Skeletal muscle satellite cell (primary cell): ENCODE results near the gene WDR7.

Experiments
- H3K27me3 ChIP-seq: 2 replicates; pipeline ENCODE4 v1.7.0; 2013; ENCODE audit warnings: low read length; ENCODE audit not compliant: control insufficient read depth, insufficient read depth
- H3K36me3 ChIP-seq: 2 replicates; pipeline ENCODE4 v1.7.0; 2013; ENCODE audit warnings: mild to moderate bottlenecking, control low read depth, low read length; ENCODE audit not compliant: insufficient read depth
- H3K4me1 ChIP-seq: 2 replicates; pipeline ENCODE4 v1.7.0; 2013; ENCODE audit warnings: low read length; ENCODE audit not compliant: control insufficient read depth, insufficient read depth
- H3K4me2 ChIP-seq: 2 replicates; pipeline ENCODE4 v1.7.0; 2013; ENCODE audit warnings: mild to moderate bottlenecking, low read length
- H3K4me3 ChIP-seq: 2 replicates; pipeline ENCODE4 v1.7.0; 2013; ENCODE audit warnings: low read length
- H3K9ac ChIP-seq: 2 replicates; pipeline ENCODE4 v1.7.0; 2013; ENCODE audit warnings: mild to moderate bottlenecking, low read depth, low read length, moderate library complexity
- H3K9me3 ChIP-seq: replicated peaks from 2 replicates; pipeline ENCODE4 v1.7.0; 2013; ENCODE audit warnings: mild to moderate bottlenecking, control low read depth, low read length

WDR7 gene

DNA sequence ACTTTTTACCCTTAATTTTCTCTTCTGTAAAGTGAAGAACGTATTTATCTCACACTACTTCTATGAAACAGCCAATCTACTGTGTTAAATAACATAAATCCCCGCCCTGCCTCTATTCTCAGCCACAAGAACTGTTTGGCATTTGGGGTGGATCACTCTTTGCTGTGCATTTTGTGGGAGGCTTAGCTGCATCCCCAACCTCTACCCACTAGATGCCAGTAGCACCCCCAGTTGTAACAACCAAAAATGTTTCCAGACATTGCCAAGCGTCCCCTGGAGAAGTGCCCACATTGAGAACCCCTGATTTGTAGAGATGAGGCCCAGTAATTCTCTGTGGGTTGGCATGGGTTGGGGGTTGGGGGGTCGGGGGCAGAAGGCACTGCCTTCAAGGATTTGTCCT lies 401.0 kb downstream of the WDR7 start:
- H3K36me3 ChIP-seq: no peaks in the 10 kb centered on the region
- no peak overlapping the region for H3K4me3 ChIP-seq
- no peak overlapping the region for H3K4me2 ChIP-seq
- no peaks in the 10 kb centered on the region for H3K4me1 ChIP-seq
- peaks cover 3% of the 10 kb centered on the region for H3K27me3 ChIP-seq
- H3K9ac ChIP-seq: no peak overlapping the region
- no peaks in the 10 kb centered on the region for H3K9me3 ChIP-seq

DNA sequence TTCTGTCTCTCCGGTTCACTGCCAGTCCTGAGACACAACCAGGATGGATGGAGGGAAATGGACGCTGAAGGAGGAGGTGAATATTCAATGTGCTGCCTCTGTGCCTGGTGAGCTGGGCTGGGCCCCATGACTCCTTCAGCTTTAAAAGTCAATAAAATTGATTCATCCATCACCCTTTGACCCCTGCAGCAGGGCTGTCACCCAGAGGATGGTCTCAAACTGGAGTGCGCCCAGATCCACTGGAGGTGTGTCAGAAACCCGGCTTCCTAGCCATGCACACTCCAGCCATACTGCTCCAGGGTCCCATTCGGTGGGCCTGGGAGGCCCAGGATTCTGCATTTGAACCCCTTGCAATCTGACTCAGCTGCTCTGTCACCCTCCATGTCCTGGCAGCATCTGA lies 401.6 kb downstream of the WDR7 start:
- H3K4me1 ChIP-seq: no peaks in the 10 kb centered on the region
- H3K9me3 ChIP-seq: no peaks in the 10 kb centered on the region
- H3K4me3 ChIP-seq: no peak overlapping the region
- no peaks in the 10 kb centered on the region for H3K36me3 ChIP-seq
- peaks cover 3% of the 10 kb centered on the region for H3K27me3 ChIP-seq
- H3K9ac ChIP-seq: no peak overlapping the region
- H3K4me2 ChIP-seq: no peak overlapping the region

DNA sequence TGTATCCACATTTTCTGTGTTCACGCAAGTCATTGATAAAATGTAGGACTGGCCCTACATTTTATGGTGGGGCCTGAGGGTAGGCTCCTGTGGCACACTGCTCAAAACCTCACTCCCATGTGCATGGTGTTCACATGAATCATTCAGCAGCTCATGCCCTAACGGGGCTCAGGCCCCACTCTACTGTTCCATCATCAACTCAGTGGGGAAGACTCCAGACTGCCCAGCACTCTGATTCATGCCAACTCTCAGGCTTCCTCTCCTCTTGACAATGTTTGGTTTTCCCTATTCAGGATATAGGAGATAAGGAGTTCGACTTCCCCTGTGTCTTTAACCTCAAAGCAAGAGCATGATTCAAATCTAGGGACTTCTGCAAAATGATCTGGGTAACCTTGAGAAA lies 403.7 kb downstream of the WDR7 start:
- Histone ChIP-seq H3K4me1 (no peaks in the 10 kb centered on the region), H3K27me3 (peaks cover 18% of the 10 kb centered on the region), H3K36me3 (no peaks in the 10 kb centered on the region), H3K4me3 (no peak overlapping the region), H3K9ac (no peak overlapping the region), H3K4me2 (no peak overlapping the region), H3K9me3 (no peaks in the 10 kb centered on the region)

DNA sequence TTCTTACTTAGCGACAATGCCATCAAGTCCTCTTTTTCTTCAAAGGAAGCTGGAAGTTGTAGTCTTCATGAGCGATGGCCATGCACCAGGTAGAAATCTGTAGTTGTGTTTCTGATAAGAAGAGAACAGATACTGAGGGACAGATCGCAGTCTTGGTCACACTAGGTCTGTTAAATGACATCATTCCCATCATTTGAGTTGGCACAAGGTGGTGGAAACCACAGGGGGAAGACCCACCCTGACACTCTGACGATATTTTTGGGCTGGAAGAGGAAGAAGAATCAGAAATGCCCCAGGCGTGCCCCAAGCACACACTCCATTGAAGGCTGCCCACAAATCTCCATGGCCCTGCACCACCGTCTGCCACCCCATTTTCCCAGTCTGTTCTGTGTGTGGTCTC lies 406.7 kb downstream of the WDR7 start:
- Histone ChIP-seq H3K9ac (no peak overlapping the region), H3K4me1 (no peaks in the 10 kb centered on the region), H3K4me3 (no peak overlapping the region), H3K9me3 (no peaks in the 10 kb centered on the region), H3K36me3 (no peaks in the 10 kb centered on the region), H3K4me2 (no peak overlapping the region), H3K27me3 (peaks cover 30% of the 10 kb centered on the region)

DNA sequence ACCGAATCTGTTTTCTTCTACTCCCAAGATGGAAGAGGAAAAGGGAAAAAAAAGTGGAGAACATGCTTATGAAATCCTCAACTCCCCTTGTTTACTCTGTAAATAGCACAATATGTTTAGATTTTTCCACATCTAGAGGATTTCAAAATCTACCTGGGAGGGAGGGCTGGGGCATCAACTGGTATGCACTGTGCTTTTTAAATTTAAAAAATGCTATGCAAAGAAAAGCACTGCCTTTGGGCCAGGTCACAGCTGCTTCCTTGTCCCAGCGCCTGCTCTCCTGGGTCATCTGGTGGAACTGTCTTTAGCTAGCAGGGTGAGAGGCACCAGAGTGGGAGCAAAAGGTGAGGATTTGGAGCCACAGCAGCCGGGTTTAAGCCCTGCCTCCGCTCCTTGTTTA lies 407.6 kb downstream of the WDR7 start:
- H3K9me3 ChIP-seq: no peaks in the 10 kb centered on the region
- no peaks in the 10 kb centered on the region for H3K4me1 ChIP-seq
- H3K9ac ChIP-seq: no peak overlapping the region
- H3K27me3 ChIP-seq: peaks cover 36% of the 10 kb centered on the region
- no peaks in the 10 kb centered on the region for H3K36me3 ChIP-seq
- no peak overlapping the region for H3K4me2 ChIP-seq
- H3K4me3 ChIP-seq: no peak overlapping the region

DNA sequence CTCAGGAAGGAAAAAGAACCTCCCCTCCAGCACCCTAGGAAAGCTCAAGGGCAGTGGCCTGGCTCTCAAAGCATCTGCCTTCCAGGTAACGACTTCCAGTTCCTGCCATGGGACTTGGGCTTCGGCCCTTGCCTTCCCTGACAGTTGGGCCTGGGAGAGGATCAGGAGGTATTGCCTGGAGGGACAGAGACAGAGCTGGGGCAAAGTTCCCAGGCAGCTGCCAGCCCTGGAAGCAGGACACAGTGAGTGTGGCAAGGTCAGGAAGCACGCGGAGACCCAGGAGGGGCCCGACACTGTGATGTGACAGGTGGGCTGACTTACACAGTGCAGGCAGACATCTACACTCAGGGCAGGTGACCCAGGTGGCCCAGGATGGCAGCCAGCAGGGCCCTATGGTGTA lies 408.2 kb downstream of the WDR7 start:
- H3K27me3 ChIP-seq: peaks cover 38% of the 10 kb centered on the region
- no peak overlapping the region for H3K9ac ChIP-seq
- H3K4me2 ChIP-seq: no peak overlapping the region
- no peaks in the 10 kb centered on the region for H3K36me3 ChIP-seq
- H3K9me3 ChIP-seq: no peaks in the 10 kb centered on the region
- no peaks in the 10 kb centered on the region for H3K4me1 ChIP-seq
- H3K4me3 ChIP-seq: no peak overlapping the region

DNA sequence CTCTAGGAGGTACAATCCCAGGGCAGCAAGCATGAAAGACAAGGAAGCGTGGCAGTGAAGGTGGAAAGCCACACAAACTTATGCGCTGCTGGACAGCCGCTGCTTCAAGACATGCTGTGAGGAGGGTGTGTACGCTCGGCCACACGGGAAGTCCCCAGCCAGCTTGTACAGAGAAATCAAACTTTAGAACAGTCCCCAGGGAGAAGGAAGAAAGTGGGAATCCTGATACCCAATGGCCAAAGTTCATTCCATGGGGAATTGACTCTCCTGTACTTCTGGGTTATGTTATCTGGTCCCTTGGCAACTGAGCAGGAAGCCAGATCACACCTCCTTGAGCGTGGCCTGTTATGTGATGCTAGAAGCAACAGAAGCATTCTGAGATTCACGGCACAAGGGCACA lies 409.7 kb downstream of the WDR7 start:
- Histone ChIP-seq H3K4me2 (no peak overlapping the region), H3K27me3 (peaks cover 38% of the 10 kb centered on the region), H3K36me3 (no peaks in the 10 kb centered on the region), H3K9ac (no peak overlapping the region), H3K4me3 (no peak overlapping the region), H3K4me1 (no peaks in the 10 kb centered on the region), H3K9me3 (no peaks in the 10 kb centered on the region)

DNA sequence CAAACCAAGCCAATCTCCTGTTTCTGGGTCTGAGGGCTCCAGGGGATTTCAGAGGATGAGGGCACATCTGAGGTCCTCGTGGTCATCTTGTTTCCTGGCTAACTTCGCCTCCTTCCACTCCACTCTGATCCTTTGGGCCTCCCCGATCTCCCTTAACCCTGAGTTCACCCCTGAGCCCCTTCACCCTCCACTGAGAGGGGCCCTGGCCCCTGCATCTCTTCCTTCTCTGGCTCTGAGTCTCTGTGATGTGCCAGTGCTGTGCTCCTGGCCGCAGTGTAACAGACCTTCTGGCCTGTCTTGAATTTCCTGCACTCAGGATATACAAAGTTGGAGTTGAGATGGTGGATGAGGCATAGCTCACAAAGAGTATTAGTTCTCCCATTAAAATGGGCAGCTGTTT lies 411.0 kb downstream of the WDR7 start:
- H3K9ac ChIP-seq: no peak overlapping the region
- peaks cover 38% of the 10 kb centered on the region for H3K27me3 ChIP-seq
- no peak overlapping the region for H3K4me2 ChIP-seq
- no peak overlapping the region for H3K4me3 ChIP-seq
- H3K36me3 ChIP-seq: no peaks in the 10 kb centered on the region
- no peaks in the 10 kb centered on the region for H3K9me3 ChIP-seq
- no peaks in the 10 kb centered on the region for H3K4me1 ChIP-seq

DNA sequence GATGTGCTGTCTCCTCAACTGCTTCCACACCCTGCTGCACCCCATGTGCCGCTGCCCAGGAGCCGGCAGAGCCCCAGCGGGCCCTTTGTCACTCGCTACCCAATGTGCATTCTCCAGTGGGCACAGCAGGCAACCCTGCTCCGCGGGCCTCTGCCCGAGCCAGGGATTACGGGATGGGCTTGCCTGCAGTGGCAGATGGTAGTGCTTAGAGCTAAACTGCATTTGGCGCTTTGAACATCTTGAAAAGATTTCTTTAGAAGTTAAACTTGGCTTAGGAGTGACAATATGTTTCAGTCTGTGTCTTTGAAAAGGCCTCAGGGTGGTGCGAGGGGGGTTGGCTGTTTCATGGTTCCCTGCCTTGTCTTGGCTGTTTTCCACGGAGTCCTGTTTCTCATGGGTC lies 411.7 kb downstream of the WDR7 start:
- Histone ChIP-seq H3K9me3 (no peaks in the 10 kb centered on the region), H3K27me3 (peaks cover 38% of the 10 kb centered on the region), H3K9ac (no peak overlapping the region), H3K36me3 (no peaks in the 10 kb centered on the region), H3K4me2 (no peak overlapping the region), H3K4me1 (no peaks in the 10 kb centered on the region), H3K4me3 (no peak overlapping the region)

DNA sequence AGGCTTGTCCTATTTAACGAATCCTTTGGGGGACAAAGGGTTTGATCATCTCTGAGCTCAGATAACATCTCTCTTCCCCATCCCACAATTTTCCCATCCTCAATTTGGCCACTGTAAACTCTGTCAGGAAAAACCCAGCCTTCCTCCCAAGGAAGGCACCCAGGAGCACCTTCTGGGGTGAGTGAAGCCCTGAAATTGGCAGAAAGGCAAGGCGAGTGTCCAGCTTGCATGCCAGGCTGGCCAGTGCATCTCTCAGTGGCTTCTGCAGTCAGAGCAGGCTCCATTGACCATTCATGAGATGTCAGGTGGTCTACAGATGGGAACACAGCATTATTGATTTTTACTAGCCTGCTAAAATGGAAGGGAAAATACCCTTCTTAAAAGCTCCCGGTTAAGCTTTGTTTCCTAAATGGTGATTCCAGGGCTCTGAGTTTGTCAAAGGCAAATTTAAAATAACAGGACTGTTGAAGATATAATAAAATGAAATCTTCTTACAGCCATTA lies 412.5 kb downstream of the WDR7 start:
- no peaks in the 10 kb centered on the region for H3K4me1 ChIP-seq
- peaks cover 36% of the 10 kb centered on the region for H3K27me3 ChIP-seq
- H3K4me2 ChIP-seq: no peak overlapping the region
- H3K9me3 ChIP-seq: no peaks in the 10 kb centered on the region
- H3K9ac ChIP-seq: no peak overlapping the region
- H3K36me3 ChIP-seq: no peaks in the 10 kb centered on the region
- H3K4me3 ChIP-seq: no peak overlapping the region

DNA sequence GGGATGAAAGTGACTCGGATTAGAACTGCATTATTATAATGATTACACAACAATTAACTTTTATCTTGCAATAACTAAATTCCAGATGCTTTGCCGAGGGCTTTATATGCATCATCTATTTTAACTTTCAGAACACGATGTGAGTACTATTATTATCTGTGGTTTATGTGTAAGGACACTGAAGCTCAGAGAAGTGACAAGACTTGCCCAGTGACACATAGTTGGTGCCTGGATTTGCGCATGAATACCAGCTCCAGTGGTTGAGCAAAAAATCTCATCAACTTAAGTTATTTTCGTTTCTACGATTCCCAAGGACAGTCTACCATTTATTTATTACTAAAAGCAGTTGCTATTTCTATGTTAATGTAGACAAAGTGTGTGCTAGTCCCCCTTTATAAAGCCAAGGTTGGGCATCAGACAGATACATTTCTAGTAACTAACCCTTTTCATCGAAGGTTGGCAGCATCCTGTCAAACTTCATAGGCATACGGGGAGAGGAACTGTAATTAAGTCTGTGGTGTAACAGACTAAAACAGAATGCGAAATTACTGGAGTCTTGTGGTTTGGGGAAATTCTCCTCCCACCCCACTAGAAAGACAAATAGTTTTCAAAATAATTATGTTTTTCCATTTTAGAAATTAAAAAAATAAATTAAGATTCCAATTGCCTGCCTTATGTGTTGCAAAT lies 422.5 kb downstream of the WDR7 start:
- no peaks in the 10 kb centered on the region for H3K27me3 ChIP-seq
- H3K9me3 ChIP-seq: no peaks in the 10 kb centered on the region
- H3K4me2 ChIP-seq: no peak overlapping the region
- no peaks in the 10 kb centered on the region for H3K4me1 ChIP-seq
- H3K9ac ChIP-seq: no peak overlapping the region
- no peaks in the 10 kb centered on the region for H3K36me3 ChIP-seq
- H3K4me3 ChIP-seq: no peak overlapping the region

DNA sequence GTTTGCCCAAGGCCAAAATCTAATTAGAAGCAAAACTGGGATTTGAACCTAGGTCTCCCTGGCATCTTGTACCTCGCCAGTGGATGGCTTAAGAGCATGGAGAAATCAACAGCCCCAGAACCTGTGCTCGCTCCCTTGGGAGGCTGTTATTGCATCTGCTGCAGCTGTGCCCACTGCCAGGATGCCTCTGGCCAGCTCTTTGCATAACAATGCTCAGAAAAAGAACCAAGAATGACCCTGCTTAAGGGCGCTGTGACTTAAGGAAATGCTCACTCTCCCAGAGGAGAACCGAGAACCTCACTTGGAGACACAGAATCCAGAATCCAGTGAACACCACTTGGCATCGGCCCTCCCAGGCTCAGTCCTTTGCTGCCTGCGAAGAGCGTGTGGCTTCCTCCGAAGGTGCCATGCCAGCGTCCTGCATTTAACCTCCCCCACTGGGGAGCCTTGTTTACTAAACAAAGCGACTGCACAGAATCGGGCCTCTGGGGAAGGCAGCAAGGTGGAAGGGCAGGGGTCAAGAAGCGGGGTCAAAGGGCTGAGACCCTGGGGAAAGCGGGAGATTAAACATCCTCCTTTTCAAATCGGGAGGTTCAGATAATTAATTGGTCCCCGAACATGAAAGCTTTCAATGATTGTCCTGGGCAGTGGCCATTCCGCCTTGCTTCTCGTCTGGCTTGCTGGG lies 424.7 kb downstream of the WDR7 start:
- H3K36me3 ChIP-seq: no peaks in the 10 kb centered on the region
- no peaks in the 10 kb centered on the region for H3K4me1 ChIP-seq
- H3K9ac ChIP-seq: no peak overlapping the region
- no peaks in the 10 kb centered on the region for H3K27me3 ChIP-seq
- no peaks in the 10 kb centered on the region for H3K9me3 ChIP-seq
- no peak overlapping the region for H3K4me3 ChIP-seq
- H3K4me2 ChIP-seq: no peak overlapping the region
